Smooth muscle cell of the brain vasculature (primary cell): Measurements from ENCODE around the gene MTCL1.
A peak's percentile ranks its signal among the peaks of the same experiment; 100 is the strongest.
"Not testable (repeated sequence)": the region's sequence is repeated elsewhere in the genome, so short reads cannot be mapped to it uniquely, and the experiment has no call there.

Experiments used
- DNase-seq: peaks from one replicate; pipeline ENCODE4 v3.0.0-alpha.2; 2012; ENCODE audit warnings: low read depth, low spot score

MTCL1 gene

DNA sequence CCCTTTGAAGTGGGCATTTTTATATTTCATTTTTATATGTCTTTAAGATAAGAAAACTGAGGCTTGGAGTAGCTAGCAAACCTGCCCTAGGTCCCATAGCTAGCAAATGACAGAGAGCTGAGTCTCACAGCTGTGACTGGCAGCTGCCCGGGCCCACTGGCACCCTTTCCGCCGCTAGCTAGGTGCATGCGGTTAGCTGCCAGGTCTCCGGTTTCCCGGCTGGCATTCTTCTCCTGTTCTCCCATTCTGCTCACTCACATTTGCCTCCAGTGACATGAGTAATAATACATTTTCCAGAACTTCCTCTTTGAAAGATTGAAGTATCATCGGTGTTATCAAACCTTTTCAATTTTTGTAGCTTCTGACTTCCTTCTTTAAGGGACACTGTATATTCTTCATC is 38.7 kb downstream of the MTCL1 start:
- no peak for DNase-seq

DNA sequence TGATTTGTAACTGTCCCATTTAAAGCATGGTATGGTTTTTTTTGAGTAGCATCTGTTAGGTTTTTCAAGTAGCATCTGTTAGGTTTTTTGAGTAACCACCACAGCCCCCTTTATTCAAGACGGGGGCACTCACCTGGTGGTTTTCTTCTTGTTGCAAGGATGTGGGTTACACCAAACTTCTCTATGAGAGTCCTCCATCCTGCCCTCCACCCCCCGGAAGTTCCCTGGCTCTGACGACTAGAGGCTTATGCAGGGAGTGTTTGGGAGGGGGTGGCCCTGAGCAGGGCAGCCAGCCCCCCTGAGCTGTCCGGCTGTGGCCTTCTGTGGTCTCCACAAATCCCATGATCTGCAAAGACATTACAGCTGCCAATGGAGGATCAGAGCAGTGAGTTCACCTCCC is 39.3 kb downstream of the MTCL1 start:
- no peak for DNase-seq

DNA sequence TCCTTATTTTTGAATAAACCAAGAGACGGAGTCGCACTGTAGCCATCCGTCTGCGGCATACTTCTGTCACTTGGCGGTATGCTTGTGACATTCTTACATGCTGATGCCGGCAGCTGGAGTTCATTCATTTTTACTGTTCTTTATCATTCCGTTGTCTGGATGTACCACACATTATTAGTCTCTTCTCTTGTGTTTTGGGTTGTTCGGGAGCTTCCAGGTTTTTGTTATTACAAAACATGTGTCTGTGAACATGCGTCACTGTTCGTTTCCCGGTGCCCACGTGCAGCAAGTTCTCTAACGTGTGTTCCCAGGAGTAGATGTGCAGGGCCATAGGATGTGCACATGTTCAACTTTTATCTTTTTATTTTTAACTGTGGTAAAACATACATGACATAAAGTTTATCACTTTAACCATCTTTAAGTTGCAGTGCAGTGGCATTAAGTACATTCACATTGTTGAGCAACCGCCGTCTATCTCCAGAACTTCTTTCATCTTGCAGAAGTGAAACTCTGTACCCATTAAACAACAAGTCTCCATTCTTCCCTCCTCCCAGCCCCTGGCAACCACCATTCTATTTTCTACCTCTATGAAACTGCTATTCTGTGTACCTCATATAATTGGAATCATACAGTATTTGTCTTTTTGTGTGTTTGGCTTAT is 40.1 kb downstream of the MTCL1 start:
- no peak for DNase-seq

DNA sequence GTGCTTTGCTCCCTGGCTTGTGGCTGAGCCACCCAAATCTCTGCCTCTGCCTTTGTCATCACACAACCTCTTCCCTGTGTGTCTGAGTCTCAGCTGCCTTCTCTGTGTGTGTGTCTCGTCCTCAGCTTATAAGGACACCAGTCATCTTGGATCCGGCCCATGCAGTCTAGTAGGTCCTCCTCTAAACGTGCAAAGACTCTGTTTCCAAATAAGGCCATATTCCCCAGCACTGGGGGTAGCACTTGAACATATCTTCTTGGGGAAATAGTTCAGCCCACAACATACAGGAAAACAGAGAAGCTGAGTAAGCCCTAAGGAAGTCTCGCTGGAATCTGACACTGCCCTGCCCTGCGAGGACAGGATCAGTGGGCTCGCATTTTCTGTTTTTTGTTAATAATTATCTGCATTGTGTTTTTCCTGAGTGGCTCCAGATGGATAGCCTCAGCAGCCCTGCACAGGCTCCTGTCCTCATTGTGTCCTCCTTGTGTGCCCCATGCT is 42.1 kb downstream of the MTCL1 start:
- no peak for DNase-seq

DNA sequence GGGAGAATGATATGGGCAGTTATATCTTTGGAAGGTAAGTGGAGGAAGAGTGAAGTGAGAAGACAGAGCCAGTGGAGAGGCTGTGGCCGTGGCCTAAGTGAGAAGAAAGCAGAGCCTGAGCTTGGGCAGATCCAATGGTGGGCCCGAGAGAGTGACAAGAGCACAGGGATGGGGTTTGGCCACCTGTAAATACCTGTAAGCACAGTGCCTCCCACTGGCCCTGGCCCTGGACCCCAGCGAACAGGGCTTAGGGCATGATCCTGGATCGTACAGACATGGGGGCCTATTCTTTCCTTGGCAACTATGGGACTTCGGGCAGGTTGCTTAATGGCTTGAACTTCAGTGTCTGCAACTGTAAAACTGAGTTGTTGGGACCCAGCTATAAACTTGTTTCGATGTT is 44.1 kb downstream of the MTCL1 start:
- no peak for DNase-seq

DNA sequence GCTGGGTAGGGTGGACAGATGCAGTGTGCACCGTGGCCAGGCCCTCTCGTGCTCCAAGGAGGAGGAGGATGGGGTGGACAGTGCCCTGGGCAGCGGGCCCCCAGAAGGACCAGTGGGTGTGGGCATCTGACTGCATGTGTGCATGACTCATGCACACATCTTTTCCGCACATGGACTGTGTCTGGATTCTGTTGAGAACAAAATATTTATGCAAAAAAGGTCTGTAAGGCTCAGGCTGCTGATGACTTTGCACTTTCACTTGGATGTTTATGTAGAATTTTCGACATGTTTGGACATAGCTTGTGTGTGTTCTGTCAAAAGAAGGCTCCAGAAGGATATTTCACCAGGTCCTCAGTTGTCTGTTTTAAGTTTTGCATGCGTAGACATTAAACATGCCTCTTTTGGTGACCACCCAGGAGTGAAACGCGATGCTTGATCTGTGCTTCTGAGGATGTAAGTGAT is 45.6 kb downstream of the MTCL1 start:
- DNase-seq = no peak

DNA sequence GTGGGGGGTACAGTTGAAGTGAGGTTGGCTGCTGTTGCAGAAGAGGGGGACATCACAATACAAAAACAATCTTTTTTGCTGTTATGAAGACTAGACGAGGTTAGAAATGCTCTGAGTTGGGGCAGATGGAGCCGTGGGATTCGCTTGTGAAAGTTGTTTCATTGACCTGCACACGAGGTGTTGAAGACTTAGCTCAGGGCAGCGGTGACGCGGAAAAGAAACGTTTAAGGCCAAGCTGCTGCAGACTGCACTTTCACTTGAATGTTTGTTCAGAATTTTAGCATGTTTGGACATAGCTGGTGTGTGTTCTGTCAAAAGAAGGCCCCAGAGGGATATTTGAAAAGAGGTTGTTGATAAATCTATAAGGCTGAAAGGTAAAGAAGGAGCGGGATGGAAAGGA is 46.3 kb downstream of the MTCL1 start:
- DNase-seq = no peak

DNA sequence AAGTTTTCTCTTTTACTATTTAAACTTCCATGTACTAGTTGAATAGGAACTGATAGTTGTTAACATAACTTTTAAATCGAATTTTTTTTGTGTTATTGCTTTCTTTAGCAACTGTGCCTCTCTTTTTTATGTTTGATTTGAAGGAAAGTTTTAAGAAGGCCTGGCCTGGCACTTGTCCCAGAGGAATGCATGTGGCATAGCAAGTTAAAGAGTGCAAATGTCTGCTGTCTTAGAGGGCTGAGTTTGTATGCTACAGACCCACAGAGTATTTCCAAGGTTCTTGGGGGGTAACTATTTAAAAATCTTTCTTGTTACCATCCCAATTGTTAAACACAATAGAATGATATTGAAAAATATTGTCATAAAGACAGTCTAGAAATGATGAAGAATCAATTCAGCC is 47.0 kb downstream of the MTCL1 start:
- no peak for DNase-seq

DNA sequence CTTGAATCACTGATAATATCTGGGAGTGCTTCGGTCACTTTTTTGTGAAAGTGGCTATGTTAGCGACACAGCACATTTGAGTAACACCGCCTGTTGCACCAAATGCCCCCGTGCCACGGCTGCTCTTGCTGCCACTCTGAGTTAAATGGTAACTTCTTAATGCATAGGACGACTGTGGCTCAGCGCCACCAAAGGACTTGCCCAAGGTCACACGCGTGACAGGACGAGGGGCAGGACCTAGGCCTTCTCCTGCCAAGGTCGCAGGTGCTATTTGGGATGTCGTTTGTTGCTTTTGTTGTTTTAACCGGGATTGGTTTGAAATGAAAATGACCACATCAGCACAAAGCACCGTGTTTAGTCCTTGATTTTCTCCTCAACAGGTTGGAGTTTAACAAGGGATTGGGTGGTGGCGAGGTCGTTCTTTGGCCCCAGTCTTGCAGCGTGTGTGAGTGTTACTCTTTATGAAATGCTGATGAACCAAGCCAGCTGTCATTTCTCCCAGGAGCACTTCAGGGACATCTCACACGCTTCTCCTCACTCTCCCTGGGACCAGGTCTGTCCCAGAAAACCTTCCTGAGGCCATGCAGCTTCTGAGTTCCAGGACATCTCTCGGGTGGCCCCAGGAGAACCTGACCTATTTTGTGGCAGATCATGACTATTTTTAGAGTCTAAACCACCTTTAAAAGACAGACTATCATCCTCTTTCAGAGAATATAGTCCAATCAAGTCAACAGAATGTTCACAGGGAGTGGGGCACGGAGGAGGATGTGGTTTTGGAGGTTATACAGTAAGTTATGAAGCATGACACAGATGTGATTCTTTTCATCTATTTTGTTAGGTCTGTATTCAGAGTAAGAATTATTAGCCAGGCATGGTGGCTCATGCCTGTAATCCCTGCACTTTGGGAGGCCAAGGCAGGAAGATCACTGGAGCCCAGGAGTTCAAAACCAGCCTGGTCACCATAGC is 49.9 kb downstream of the MTCL1 start:
- DNase-seq = no peak

DNA sequence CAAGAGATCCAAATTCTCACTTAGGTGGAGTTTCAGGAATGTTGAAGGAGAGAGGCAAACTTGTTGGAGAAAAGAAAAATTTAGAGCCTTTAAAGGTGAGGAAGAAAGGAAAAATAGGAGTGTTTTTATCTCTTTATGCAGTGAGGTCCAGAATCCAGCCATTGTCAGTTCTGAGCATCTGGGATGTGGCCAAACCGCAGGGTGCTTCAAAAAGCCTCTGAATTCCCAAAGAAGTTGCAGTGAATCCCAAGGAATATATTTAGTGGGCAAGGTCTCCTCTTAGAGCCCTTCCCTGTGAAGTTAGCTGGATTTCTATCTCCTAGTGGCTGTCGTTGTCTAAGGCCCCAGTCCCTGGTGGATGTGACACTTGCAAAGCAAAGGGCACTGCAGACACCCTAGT is 51.2 kb downstream of the MTCL1 start:
- DNase-seq = no peak

DNA sequence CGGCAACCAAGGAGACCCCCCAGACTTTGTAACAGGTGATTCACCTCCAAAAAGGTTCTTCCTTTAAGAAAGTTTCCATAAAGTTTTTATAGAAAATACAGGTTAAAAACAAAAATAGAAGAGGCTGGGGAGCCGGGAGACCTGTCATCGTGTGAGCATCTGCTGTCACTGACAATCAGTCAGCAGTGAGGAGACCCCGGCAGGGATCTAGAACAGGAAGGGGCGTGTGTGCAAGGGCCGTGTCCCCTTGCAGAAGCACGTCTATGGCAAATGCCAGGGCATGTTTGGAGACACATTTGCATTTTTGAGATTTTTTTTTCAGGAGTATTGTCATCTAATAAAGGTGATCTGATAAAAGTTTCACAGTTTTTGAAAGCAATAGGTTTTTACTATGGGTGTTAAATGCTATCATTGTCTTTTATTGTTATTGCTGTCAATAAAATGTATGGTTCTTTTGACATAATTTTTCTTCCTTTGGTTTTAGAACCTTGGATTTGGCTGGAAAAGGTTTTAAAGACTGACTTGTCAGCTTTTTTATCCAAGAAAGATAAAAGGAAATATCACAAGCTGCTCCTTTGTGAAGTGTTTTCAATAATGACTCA is 52.1 kb downstream of the MTCL1 start:
- DNase-seq = no peak

DNA sequence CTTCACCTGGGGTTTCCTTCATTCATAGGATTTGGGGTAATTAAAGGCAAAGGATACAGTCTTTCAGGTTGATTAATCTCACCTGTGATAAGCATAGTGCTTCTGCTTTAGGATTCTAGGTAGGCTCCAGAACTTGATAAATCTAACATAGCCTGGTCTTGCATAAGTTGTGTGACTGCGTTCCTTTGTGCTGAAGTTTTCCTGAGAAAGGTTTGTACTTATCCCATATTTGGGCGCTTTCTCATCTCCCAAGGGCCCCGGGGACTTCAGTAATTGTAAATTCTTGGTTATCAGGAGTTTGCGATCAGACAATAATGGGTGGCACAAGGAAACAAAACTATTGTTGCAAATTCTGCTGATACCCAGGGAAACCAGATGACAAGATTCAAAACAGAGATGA is 53.1 kb downstream of the MTCL1 start:
- no peak for DNase-seq

DNA sequence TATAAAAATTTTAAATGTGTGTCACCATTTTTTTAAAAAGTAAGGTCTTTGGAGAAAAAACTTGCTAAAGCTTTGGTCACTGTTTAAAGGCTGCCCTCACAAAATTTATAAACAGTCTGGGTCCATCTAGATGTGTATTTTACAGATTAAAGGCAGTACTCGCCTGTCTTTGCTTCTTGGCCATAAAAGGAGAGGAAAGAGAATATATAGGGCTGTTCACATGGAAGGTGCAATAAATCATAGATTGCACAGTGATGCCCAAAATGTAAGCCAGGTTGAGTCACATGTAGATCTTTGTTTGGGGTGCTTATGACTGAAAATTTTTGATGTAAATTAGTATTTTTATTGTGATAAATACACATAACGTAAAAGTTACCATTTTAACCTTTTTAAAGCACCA is 55.6 kb downstream of the MTCL1 start:
- no peak for DNase-seq

DNA sequence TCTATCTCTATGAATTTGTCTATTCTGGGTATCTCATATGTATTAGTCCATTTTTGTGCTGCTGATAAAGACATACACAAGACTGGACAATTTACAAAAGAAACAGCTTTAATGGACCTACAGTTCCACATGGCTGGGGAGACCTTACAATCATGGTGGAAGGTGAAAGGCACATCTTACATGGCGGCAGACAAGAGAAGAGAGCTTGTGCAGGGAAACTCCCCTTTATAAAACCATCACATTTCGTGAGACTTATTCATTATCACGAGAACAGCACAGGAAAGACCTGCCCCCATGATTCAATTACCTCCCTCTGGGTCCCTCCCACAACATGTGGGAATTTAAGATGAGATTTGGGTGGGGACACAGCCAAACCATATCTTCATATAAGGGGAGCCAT is 56.2 kb downstream of the MTCL1 start:
- not testable (repeated sequence) for DNase-seq

DNA sequence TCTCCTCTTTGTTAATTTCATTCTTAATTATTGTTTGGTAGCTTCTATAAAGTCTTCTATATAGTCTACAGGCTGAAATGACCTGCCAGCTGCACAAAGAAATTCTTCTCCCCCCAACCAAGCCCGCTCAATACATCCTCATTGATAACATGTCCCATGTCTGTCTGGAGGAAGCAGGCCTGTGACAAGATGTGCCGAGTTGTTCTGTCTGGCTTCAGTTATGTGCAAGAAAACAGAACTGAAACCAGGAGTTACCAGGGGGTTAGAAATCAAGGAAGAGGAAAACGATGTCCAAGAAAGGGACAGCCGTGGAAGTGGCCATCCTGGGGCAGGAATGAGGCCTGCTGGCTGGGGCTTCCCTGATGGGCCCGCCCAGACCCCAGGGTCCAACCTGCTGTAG is 57.6 kb downstream of the MTCL1 start:
- DNase-seq = no peak

DNA sequence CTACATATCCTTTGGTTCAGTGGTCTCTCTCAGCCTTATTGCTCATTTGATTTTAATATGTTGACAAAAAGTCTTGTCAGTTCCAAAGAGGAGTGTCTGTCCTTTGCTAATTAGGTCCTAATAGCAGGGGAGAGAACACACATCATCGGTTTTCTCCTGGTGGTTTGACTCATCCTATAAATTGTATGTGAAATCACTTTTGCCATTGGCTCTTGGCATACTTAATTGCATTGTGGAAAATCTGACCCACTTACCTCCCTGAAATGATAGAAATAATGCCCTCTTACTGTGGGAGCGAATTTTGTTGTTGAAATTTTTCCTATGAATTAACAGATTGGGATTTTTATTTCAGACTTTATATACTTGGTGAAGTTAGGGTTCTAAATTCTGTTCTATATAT is 58.3 kb downstream of the MTCL1 start:
- DNase-seq = no peak

DNA sequence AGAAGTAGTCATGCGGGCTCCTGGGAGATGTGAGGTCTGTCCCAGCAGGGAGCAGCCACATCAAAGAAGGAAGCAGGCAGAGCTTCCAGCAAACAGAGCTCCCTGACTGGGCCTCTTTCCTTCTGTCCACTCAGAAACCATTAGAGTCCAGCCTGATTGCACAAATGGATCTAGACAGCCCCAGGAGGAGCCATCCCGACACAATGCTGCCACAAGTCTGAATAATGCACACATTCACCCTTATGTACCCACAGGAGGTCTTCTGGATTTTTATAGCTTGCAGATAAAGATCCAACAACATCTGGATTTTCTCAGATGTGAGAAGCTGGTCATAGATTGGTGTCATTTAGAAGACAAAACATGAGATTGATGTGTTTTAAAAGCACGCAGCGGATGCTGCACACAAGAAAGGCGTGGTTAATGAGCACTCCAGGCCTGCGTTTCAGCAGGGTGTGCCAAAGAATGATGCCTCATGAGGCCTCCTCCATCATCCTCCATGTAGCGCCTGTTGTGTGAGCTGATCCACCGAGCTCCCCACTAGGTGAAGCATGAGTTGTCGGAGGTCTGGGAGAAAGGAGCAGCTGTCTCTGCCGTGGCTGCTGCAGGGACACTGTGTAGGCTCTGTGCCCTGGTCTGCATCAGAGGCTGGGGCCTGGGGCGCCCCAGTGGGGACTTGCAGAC is 60.6 kb downstream of the MTCL1 start:
- peak; percentile 82 for DNase-seq

DNA sequence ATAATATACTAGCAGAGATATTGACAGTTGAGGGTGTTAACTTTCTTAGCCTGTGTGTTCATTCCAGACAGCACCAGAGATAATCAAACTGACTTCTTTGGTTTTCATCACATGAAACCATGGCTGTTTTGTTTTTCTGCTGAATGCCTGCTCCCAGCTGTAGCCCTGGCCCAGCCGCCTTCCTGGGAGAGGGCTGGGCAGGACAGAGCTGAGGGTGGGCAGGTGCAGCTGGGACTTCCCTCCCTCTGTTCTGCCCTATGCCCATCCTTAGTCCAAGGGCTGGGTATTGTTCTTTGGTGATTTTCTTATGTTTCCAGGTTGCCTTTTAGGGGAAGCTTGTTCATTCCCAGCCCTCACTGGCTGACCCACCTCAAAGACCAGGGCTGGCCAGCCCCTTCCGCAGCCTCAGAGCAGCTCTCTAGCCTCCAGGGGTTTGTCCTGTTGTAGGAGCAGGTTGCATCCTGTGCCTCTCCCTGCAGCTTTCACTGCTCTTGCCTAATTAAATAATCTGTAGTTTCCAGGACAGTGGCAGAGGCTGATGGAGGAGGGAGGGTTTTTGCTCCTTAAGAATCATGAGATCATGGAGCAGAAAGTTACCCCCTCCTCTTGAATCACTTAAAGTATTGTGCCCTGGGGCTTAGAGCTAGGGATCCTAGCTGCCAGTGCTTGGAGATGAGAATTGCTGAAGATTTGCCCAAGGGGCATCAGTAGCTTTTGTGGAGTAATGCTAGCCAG is 61.4 kb downstream of the MTCL1 start:
- no peak for DNase-seq

DNA sequence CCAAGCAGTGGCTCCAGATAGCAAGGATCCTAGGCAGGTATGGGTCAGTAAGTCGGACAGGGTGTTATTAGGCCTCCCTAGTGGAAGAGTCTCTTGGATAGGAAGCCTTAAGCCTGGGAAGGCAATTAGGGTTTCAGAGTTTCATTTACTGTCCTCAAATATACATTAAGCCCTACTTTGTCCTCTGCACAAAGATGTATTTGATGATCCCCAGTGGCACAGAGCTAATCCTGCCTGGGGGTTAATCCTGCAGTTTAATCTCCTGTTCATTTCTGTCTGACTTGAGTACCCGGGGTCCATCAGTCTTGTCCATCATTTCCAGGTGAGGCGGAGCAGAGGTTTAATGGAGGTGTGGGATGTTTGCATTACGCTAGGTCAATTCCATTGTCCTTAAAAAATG is 62.0 kb downstream of the MTCL1 start:
- DNase-seq = no peak

DNA sequence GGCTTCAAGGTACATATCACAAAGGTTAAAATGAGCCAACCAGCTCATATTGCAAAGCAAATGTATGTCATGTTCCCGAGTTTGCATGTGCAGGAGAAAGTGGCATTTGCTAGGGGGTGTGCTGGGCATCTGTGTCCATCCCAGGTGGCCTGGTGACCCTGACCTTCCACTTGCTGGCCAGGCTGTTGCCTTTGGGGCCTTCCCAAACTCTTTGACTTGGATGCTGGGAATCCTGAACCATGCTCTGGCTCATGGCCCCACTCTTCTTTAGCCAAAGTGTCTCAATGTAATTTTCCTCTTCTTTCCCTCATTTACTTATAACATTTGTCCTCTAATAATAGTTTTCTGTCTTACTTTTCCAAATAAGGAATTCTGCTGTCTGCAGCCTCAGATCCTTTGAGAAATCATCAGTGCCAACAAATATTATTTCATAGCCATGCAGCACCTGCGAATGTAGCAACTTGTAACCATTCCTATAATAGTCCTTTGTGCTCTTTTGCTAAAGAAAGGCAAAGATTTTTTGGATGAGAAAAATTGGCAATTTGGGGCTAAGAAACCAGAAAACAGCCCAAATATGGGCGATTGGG is 64.2 kb downstream of the MTCL1 start:
- no peak for DNase-seq

DNA sequence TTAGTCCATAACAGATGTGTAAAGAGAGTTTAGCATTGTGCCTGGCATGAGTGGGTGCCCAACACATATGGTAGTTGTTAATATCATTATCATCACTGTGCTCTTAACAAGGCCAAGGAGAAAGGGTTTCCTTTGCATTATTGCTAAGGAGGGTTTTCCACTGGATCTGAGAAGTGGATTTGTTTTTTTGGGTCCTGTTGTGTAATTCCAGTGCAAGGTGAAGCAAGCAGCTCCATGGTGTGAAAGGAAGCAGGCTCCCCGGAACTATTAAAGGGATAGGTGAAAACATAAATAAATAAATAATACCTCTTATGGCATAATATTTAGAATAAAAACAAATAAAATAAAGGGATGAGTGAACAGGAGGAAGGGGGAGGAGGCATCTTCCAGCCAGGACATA is 65.3 kb downstream of the MTCL1 start:
- no peak for DNase-seq
